Thyroid gland (tissue), 4 donors: ENCODE results near the gene CCDC178. TPM values are rescaled to one million over a fixed set of nuclear protein-coding genes. Genes with fewer than 3 reads are reported as not detected.
A peak's percentile ranks its signal among the peaks of the same experiment; 100 is the strongest.

Experiments
- DNase-seq, 2 donors: peaks; one replicate each; pipeline ENCODE4 v3.0.0-alpha.2; 2019
- H3K27ac ChIP-seq, 3 donors: fragments of 200-600 bp; sonication (generic); 1 replicate in 2 of 3; 2 replicates in 1 of 3; pipeline ENCODE4 v1.5.1; 2016 to 2019; ENCODE audit warnings: mild to moderate bottlenecking in 1 of 3, moderate library complexity in 1 of 3
- H3K27me3 ChIP-seq: fragments of 200-600 bp; sonication (generic); one replicate; pipeline ENCODE4 v1.5.1; 2019
- H3K36me3 ChIP-seq, 2 donors: fragments of 200-600 bp; sonication (generic); one replicate each; pipeline ENCODE4 v1.5.1; 2016 to 2019
- H3K4me1 ChIP-seq, 2 donors: fragments of 200-600 bp; sonication (generic); one replicate each; pipeline ENCODE4 v1.5.1; 2017 to 2019
- H3K4me3 ChIP-seq, 3 donors: fragments of 200-600 bp; sonication (generic); replicated peaks in 1 of 3; 1 replicate in 2 of 3; 2 replicates in 1 of 3; pipeline ENCODE4 v1.5.1; 2016; ENCODE audit warnings: mild to moderate bottlenecking in 1 of 3
- H3K9me3 ChIP-seq: fragments of 200-600 bp; sonication (generic); one replicate; pipeline ENCODE4 v1.5.1; 2017
- CTCF ChIP-seq, 6 experiments: fragments of 200-600 bp in 3 of 6; fragments of 450-650 bp in 3 of 6; sonication (generic) in 3 of 6; IDR thresholded peaks; one replicate each; pipeline ENCODE4 v1.5.1; 2016 to 2019; ENCODE audit warnings: antibody characterized with exemption in 6 of 6, mild to moderate bottlenecking in 2 of 6, inconsistent platforms in 1 of 6, moderate library complexity in 1 of 6
- POLR2A ChIP-seq, 2 donors: fragments of 450-650 bp; IDR thresholded peaks; one replicate each; pipeline ENCODE4 v1.6.1; 2017; ENCODE audit warnings: antibody characterized with exemption in 2 of 2, mild to moderate bottlenecking in 2 of 2, moderate library complexity in 1 of 2
- WGBS, 2 donors: methylation state at CpG; one replicate each; pipeline ENCODE4 v1.1.5; 2017; 5-methylcytosine and 5-hydroxymethylcytosine counted together
- intact Hi-C: fragments of 100-400 bp; cut with DNase I; formaldehyde crosslinking; loops from one replicate; pipeline ENCODE4 v1.15.1; 2023
- total RNA-seq, 4 donors: library from RNA; depleted of rRNA; stranded (reverse); fragments of >200 nt; gene quantifications; one replicate each; pipeline ENCODE4 v1.2.3, GENCODE V29; 2016

The CCDC178 gene
- total RNA-seq, 4 donors from 2014 or later: 1.4 to 3.1 (median 1.7) TPM; not detected in 1

GRCh38 chr18:32930695-32931301 is 509.7 kb downstream of the CCDC178 start:
- DNase-seq: no peak
- no peaks in the 10 kb centered on the region for H3K36me3 ChIP-seq
- TF ChIP-seq CTCF (IDR thresholded peaks at IDR 0.05): peak in 4 of 6 experiments; percentile 27 to 43 (median 36)
- TF ChIP-seq POLR2A (IDR thresholded peaks at IDR 0.05): no peak
- H3K27me3 ChIP-seq: no peaks in the 10 kb centered on the region
- WGBS, 2 donors: 46 to 47% methylated on average over 6 of the region's 6 CpGs
- intact Hi-C loops: no loop called here
- no peaks in the 10 kb centered on the region for H3K4me1 ChIP-seq
- H3K27ac ChIP-seq: no peak overlapping the region
- H3K4me3 ChIP-seq: no peak overlapping the region
- H3K9me3 ChIP-seq: no peaks in the 10 kb centered on the region

- Histone ChIP-seq H3K9me3 (no peaks in the 10 kb centered on the region), H3K4me1 (no peaks in the 10 kb centered on the region), H3K27me3 (no peaks in the 10 kb centered on the region), H3K27ac (no peak overlapping the region), H3K36me3 (no peaks in the 10 kb centered on the region), H3K4me3 (no peak overlapping the region)
- intact Hi-C loops: loop anchor here (10.0 kb wide), 1 partner anchor 354 kb away; no protein-coding TSS in a partner anchor
- DNase-seq: no peak
- WGBS, 2 donors: 78 to 86% methylated on average over 6 of the region's 6 CpGs
- TF ChIP-seq CTCF (IDR thresholded peaks at IDR 0.05): no peak
- TF ChIP-seq POLR2A (IDR thresholded peaks at IDR 0.05): no peak
Observed at GRCh38 chr18:32929213-32929612, 511.3 kb downstream of the CCDC178 start.

- Histone ChIP-seq H3K36me3 (no peaks in the 10 kb centered on the region), H3K4me3 (no peak overlapping the region), H3K4me1 (no peaks in the 10 kb centered on the region), H3K27ac (no peak overlapping the region), H3K27me3 (no peaks in the 10 kb centered on the region), H3K9me3 (no peaks in the 10 kb centered on the region)
- WGBS, 2 donors: 72 to 81% methylated on average over 2 of the region's 2 CpGs
- no peak for DNase-seq
- intact Hi-C loops: loop anchor here (10.0 kb wide), 1 partner anchor 348 kb away; no protein-coding TSS in a partner anchor
- TF ChIP-seq POLR2A (IDR thresholded peaks at IDR 0.05): no peak
Observed at GRCh38 chr18:32922951-32923430, 517.5 kb downstream of the CCDC178 start.

- DNase-seq: no peak
- H3K27me3 ChIP-seq: no peaks in the 10 kb centered on the region
- no peak overlapping the region for H3K27ac ChIP-seq
- no peak overlapping the region for H3K4me3 ChIP-seq
- H3K36me3 ChIP-seq: no peaks in the 10 kb centered on the region
- no peak for TF ChIP-seq POLR2A (IDR thresholded peaks at IDR 0.05)
- TF ChIP-seq CTCF (IDR thresholded peaks at IDR 0.05): no peak
- no peaks in the 10 kb centered on the region for H3K4me1 ChIP-seq
- WGBS, 2 donors: 83 to 85% methylated on average over 8 of the region's 8 CpGs
- intact Hi-C loops: loop anchor here (10.0 kb wide), 1 partner anchor 346 kb away; no protein-coding TSS in a partner anchor
- no peaks in the 10 kb centered on the region for H3K9me3 ChIP-seq
Observed at GRCh38 chr18:32920796-32921787, 519.4 kb downstream of the CCDC178 start.

- intact Hi-C loops: loop anchor here (10.0 kb wide), 2 partner anchors 205 to 345 kb away; no protein-coding TSS in a partner anchor
- 23 to 25% methylated on average over 2 of the region's 2 CpGs for WGBS, 2 donors
- Histone ChIP-seq H3K9me3 (no peaks in the 10 kb centered on the region), H3K27me3 (no peaks in the 10 kb centered on the region), H3K36me3 (no peaks in the 10 kb centered on the region), H3K4me3 (no peak overlapping the region), H3K4me1 (no peaks in the 10 kb centered on the region), H3K27ac (no peak overlapping the region)
- no peak for TF ChIP-seq POLR2A (IDR thresholded peaks at IDR 0.05)
- TF ChIP-seq CTCF (IDR thresholded peaks at IDR 0.05): peak; percentile 37 to 98 (median 79)
- DNase-seq: peak; percentile 64 to 70
Observed at GRCh38 chr18:32919799-32920198, 520.7 kb downstream of the CCDC178 start.
